Pancreas (tissue), 10 donors: ENCODE results near the gene PALM2AKAP2. TPM values are rescaled to one million over a fixed set of nuclear protein-coding genes. Genes with fewer than 3 reads are reported as not detected.

Source experiments
- ATAC-seq, 4 donors: fragments of 200-7000 bp; cut with Tn5 transposase; one replicate each; pipeline versions ENCODE4 v1.8.0 to v1.9.1; 2020; ENCODE audit warnings: mild to moderate bottlenecking in 4 of 4, moderate library complexity in 4 of 4
- DNase-seq, 6 donors: peaks; one replicate each; pipeline ENCODE4 v3.0.0-alpha.2; 2020
- FAIRE-seq: peaks from 2 replicates; lab custom pipeline; 2012; peaks lifted over from hg19 to GRCh38; lab: Jason Lieb, UNC
- H3K27ac ChIP-seq, 4 donors: fragments of 200-600 bp; sonication (generic); 1 replicate in 3 of 4; 2 replicates in 1 of 4; pipeline versions ENCODE4 v1.5.0 to v1.8.0; 2020
- H3K27me3 ChIP-seq, 4 donors: fragments of 200-600 bp; one replicate each; pipeline ENCODE4 v1.8.0; 2021
- H3K36me3 ChIP-seq, 3 donors: fragments of 200-600 bp; sonication (generic) in 1 of 3; one replicate each; pipeline versions ENCODE4 v1.5.0 to v1.8.0; 2020 to 2021
- H3K4me1 ChIP-seq, 3 donors: fragments of 200-600 bp; one replicate each; pipeline ENCODE4 v1.8.0; 2021
- H3K4me3 ChIP-seq, 4 donors: fragments of 200-600 bp; sonication (generic) in 2 of 4; one replicate each; pipeline versions ENCODE4 v1.5.0 to v1.8.0; 2020 to 2021
- H3K9me3 ChIP-seq, 4 donors: fragments of 200-600 bp; one replicate each; pipeline ENCODE4 v1.8.0; 2021
- CTCF ChIP-seq, 4 donors: fragments of 200-600 bp; sonication (generic) in 3 of 4; IDR thresholded peaks; one replicate each; pipeline versions ENCODE4 v1.5.0 to v1.8.0; 2021; ENCODE audit warnings: antibody characterized with exemption in 4 of 4
- WGBS, 2 donors: extraction: QIAGEN DNeasy Blood & Tissue Kit; methylation state at CpG; one replicate each; pipeline ENCODE4 v1.1.7; 2013; 5-methylcytosine and 5-hydroxymethylcytosine counted together
- intact Hi-C, 3 donors: fragments of 100-400 bp; cut with DNase I; formaldehyde crosslinking; loops; one replicate each; pipeline versions ENCODE4 v1.11.1 to v1.14.2; 2022
- polyA plus RNA-seq, 2 donors: library from polyadenylated mRNA; stranded (reverse); fragments of 200-250 nt; gene quantifications; one replicate each; pipeline ENCODE4 v1.2.3, GENCODE V29; 2013
- total RNA-seq, 6 donors: library from RNA; stranded (reverse); fragmentation: NEBNext Ultra II Directional in 4 of 6; extraction: Animal tissue kit (Norgen Biotek cat#: 25700) in 4 of 6; gene quantifications; one replicate each; pipeline versions ENCODE4 v1.2.1 to v1.2.4, GENCODE V29; 2021 to 2023
- donor health status: healthy with polysubstance abuse.
- donor health status: DM: no; HTN: no; CAD: no; lungs with moderate emphysema.
- donor health status: DM: no; HTN: no; CAD: no.
- donor health status: control.
- donor health status: control.
- donor health status: Bipolar disorder and iron deficiency.
- donor health status: DM: yes; HTN: yes; CAD: no.
- donor health status: DM: no; HTN: no; CAD: no.
- donor health status: DM: no; HTN: no; CAD: no.
- donor health status: DM: yes; HTN: yes; CAD: no.

Gene PALM2AKAP2
- total and polyA plus RNA-seq, 8 donors = 0.35 to 5.5 (median 0.97) TPM; not detected in 1

GRCh38 chr9:109769250-109769649, 10.7 kb upstream of the PALM2AKAP2 start:
- Histone ChIP-seq H3K4me1 (no peaks in the 10 kb centered on the region), H3K27ac (no peak overlapping the region), H3K27me3 (no peaks in the 10 kb centered on the region), H3K4me3 (no peak overlapping the region), H3K9me3 (no peaks in the 10 kb centered on the region), H3K36me3 (no peaks in the 10 kb centered on the region)
- no peak for DNase-seq
- TF ChIP-seq CTCF (IDR thresholded peaks at IDR 0.05) = no peak
- ATAC-seq = no peak
- WGBS, 2 donors = 25 to 33% methylated on average over 2 of the region's 2 CpGs
- intact Hi-C loops = no loop called here
- no peak for FAIRE-seq

GRCh38 chr9:109770101-109770500, 9.9 kb upstream of the PALM2AKAP2 start:
- no peak for TF ChIP-seq CTCF (IDR thresholded peaks at IDR 0.05)
- Histone ChIP-seq H3K9me3 (no peaks in the 10 kb centered on the region), H3K27me3 (no peaks in the 10 kb centered on the region), H3K36me3 (no peaks in the 10 kb centered on the region), H3K27ac (no peak overlapping the region), H3K4me1 (no peaks in the 10 kb centered on the region), H3K4me3 (no peak overlapping the region)
- ATAC-seq (no peak), FAIRE-seq (no peak), DNase-seq (no peak)
- intact Hi-C loops = no loop called here
- 82 to 85% methylated on average over 1 of the region's 1 CpG for WGBS, 2 donors

- no peak for FAIRE-seq
- no peak for TF ChIP-seq CTCF (IDR thresholded peaks at IDR 0.05)
- H3K36me3 ChIP-seq = no peaks in the 10 kb centered on the region
- H3K4me1 ChIP-seq = no peaks in the 10 kb centered on the region
- H3K4me3 ChIP-seq = no peak overlapping the region
- no peak for DNase-seq
- WGBS, 2 donors = 38 to 43% methylated on average over 2 of the region's 2 CpGs
- no peak for ATAC-seq
- no peaks in the 10 kb centered on the region for H3K9me3 ChIP-seq
- no peaks in the 10 kb centered on the region for H3K27me3 ChIP-seq
- no peak overlapping the region for H3K27ac ChIP-seq
- intact Hi-C loops = no loop called here
Observed at GRCh38 chr9:109771087-109771486, 8.9 kb upstream of the PALM2AKAP2 start.

- no peak for FAIRE-seq
- H3K4me3 ChIP-seq = no peak overlapping the region
- no peak overlapping the region for H3K27ac ChIP-seq
- intact Hi-C loops = no loop called here
- H3K9me3 ChIP-seq = no peaks in the 10 kb centered on the region
- 48 to 54% methylated on average over 8 of the region's 8 CpGs for WGBS, 2 donors
- no peaks in the 10 kb centered on the region for H3K36me3 ChIP-seq
- no peaks in the 10 kb centered on the region for H3K4me1 ChIP-seq
- no peak for ATAC-seq
- no peaks in the 10 kb centered on the region for H3K27me3 ChIP-seq
- no peak for DNase-seq
- TF ChIP-seq CTCF (IDR thresholded peaks at IDR 0.05) = no peak
Observed at GRCh38 chr9:109771796-109772531, 8.0 kb upstream of the PALM2AKAP2 start.

GRCh38 chr9:109775516-109775915, 4.5 kb upstream of the PALM2AKAP2 start:
- Histone ChIP-seq H3K27me3 (no peaks in the 10 kb centered on the region), H3K4me3 (no peak overlapping the region), H3K9me3 (no peaks in the 10 kb centered on the region), H3K4me1 (no peaks in the 10 kb centered on the region), H3K36me3 (no peaks in the 10 kb centered on the region), H3K27ac (no peak overlapping the region)
- ATAC-seq (no peak), DNase-seq (no peak), FAIRE-seq (no peak)
- 62 to 63% methylated on average over 3 of the region's 3 CpGs for WGBS, 2 donors
- no peak for TF ChIP-seq CTCF (IDR thresholded peaks at IDR 0.05)
- intact Hi-C loops = no loop called here
